Calu3 (cell line): ENCODE measurements around the gene CTNNAL1. TPM values are rescaled to one million over a fixed set of nuclear protein-coding genes. Genes with fewer than 3 reads are reported as not detected.
"Not testable (repeated sequence)": the region's sequence is repeated elsewhere in the genome, so short reads cannot be mapped to it uniquely, and the experiment has no call there.

ENCODE experiments used
- BruUV-seq: library from RNA; stranded (reverse); fragments of 400-500 nt; replicated peaks from 2 replicates; lab custom pipeline; 2021; lab: Mats Ljungman, UMichigan
- CTCF ChIA-PET: fragments of 300-600 bp; sonication (Branson Sonifier 250); formaldehyde crosslinking; loops from one replicate; lab custom pipeline; 2022; ENCODE audit warnings: antibody characterized with exemption; lab: Charles Lee
- DNase-seq: peaks from one replicate; pipeline ENCODE4 v3.0.0; 2022
- H3K27ac Mint-ChIP-seq: one replicate; pipeline ENCODE4 v1.8.0; 2022; ENCODE audit warnings: mixed read lengths; ENCODE audit not compliant: unreplicated experiment
- H3K27me3 Mint-ChIP-seq: one replicate; pipeline ENCODE4 v1.8.0; 2022; ENCODE audit warnings: mixed read lengths; ENCODE audit not compliant: unreplicated experiment
- H3K36me3 Mint-ChIP-seq: one replicate; pipeline ENCODE4 v1.8.0; 2022; ENCODE audit warnings: mild to moderate bottlenecking, moderate library complexity, mixed read lengths; ENCODE audit not compliant: insufficient read depth, unreplicated experiment
- H3K4me1 Mint-ChIP-seq: one replicate; pipeline ENCODE4 v1.8.0; 2022; ENCODE audit warnings: mild to moderate bottlenecking, low read depth, mixed read lengths; ENCODE audit not compliant: unreplicated experiment
- H3K4me3 Mint-ChIP-seq: one replicate; pipeline ENCODE4 v1.8.0; 2022; ENCODE audit warnings: mild to moderate bottlenecking, low read depth, moderate library complexity, mixed read lengths; ENCODE audit not compliant: unreplicated experiment
- H3K9me3 Mint-ChIP-seq: one replicate; pipeline ENCODE4 v1.8.0; 2022; ENCODE audit warnings: low read depth, mixed read lengths; ENCODE audit not compliant: unreplicated experiment
- intact Hi-C: fragments of 100-400 bp; cut with micrococcal nuclease; formaldehyde crosslinking; loops from one replicate; pipeline ENCODE4 v1.10.0; 2022; ENCODE audit not compliant: unreplicated experiment
- total RNA-seq: library from RNA; stranded (reverse); gene quantifications from 2 replicates; pipeline ENCODE4 v1.2.3, GENCODE V29; 2022
- TF ChIP-seq, protein P1 (sequence below): fragments of 200-600 bp; IDR thresholded peaks from one replicate; pipeline ENCODE4 v1.8.0; 2022; ENCODE audit warnings: antibody characterized with exemption; ENCODE audit not compliant: unreplicated experiment

CTNNAL1 gene
- total RNA-seq, 1 experiment from 2014 or later: 20.6 TPM

DNA sequence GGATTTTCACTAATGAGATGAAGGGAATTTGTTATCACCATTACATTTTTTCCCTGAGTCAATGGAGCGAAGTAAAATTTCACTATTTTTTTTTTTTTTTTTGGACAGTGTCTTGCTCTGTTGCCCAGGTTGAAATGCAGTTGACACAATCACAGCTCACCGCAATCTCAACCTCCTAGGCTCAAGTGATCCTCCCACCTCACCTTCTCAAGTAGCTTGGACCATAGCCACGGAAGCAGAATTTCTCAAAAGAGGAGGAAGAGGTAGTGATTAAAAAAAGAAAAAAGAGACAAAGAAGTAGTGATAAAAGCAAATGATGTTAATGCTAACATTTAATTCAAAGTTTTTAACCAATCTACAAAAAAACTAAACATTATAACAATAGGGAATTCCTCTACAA lies 109.1 kb downstream of the CTNNAL1 start:
- intact Hi-C loops: no loop called here
- CTCF ChIA-PET: interaction anchor here (0.7 kb wide), 1 partner anchor 430 kb away, joined by 4 read pairs; no protein-coding TSS in a partner anchor
- Mint-ChIP-seq H3K4me1 (no peaks in the 10 kb centered on the region), H3K4me3 (no peak overlapping the region), H3K36me3 (peaks cover 8% of the 10 kb centered on the region), H3K9me3 (no peaks in the 10 kb centered on the region), H3K27ac (no peak overlapping the region), H3K27me3 (no peaks in the 10 kb centered on the region)
- no TSS peak for BruUV-seq
- DNase-seq: no peak
- TF ChIP-seq, protein P1, sequence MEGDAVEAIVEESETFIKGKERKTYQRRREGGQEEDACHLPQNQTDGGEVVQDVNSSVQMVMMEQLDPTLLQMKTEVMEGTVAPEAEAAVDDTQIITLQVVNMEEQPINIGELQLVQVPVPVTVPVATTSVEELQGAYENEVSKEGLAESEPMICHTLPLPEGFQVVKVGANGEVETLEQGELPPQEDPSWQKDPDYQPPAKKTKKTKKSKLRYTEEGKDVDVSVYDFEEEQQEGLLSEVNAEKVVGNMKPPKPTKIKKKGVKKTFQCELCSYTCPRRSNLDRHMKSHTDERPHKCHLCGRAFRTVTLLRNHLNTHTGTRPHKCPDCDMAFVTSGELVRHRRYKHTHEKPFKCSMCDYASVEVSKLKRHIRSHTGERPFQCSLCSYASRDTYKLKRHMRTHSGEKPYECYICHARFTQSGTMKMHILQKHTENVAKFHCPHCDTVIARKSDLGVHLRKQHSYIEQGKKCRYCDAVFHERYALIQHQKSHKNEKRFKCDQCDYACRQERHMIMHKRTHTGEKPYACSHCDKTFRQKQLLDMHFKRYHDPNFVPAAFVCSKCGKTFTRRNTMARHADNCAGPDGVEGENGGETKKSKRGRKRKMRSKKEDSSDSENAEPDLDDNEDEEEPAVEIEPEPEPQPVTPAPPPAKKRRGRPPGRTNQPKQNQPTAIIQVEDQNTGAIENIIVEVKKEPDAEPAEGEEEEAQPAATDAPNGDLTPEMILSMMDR: no peak

DNA sequence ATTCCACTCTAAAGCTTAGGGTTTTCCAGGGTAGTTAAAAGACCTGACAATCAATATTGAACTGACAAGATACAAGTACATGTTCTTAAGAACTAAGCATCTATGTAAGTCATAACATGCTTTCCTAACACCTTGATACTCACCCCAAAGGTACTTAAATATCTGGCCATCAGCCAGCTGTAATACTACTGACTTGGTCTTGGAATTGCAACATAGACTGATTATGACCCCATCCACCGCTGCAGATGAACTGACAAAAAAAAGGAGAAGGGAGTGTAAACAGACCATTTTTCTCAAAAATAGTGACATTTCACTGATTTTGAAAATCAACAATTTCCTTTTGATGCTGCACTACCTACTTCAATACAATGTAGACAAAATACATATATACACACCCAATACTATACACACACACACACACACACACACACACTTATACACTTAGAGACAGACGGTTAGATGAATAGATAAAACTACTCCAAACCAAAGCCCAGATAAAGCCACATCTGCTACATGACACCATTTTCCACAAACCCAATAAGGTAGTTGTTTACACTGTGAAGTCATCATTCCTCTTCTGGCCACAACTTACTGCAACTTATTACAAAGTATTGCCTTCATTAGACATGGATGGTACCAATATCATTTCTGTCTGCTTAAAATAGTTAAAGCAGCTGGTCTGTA lies 109.7 kb downstream of the CTNNAL1 start:
- Mint-ChIP-seq H3K27me3 (no peaks in the 10 kb centered on the region), H3K9me3 (no peaks in the 10 kb centered on the region), H3K36me3 (peaks cover 8% of the 10 kb centered on the region), H3K4me3 (no peak overlapping the region), H3K4me1 (no peaks in the 10 kb centered on the region), H3K27ac (no peak overlapping the region)
- no peak for DNase-seq
- BruUV-seq: no TSS peak
- CTCF ChIA-PET: no interaction called here
- TF ChIP-seq, protein P1: no peak
- intact Hi-C loops: no loop called here

DNA sequence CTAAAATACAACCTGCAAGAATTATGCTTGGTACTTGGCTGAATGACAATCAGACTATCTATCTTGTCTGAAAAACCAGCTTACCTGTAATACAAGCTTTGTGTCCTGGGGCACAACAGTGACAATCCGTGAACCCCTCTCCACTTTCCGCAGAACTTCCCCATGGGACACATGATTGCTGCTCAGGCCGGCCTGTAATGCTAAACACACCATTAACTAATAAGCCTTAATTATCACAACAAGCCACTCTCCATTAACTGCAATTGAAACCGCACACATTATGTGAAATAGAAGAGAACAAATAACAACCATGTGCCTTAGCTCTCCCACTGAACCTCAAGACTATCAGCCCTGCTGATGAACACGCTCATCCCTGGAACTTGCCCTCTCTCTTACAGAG lies 113.1 kb downstream of the CTNNAL1 start:
- Mint-ChIP-seq H3K9me3 (no peaks in the 10 kb centered on the region), H3K27me3 (no peaks in the 10 kb centered on the region), H3K4me1 (no peaks in the 10 kb centered on the region), H3K4me3 (no peak overlapping the region), H3K27ac (no peak overlapping the region), H3K36me3 (peaks cover 8% of the 10 kb centered on the region)
- TF ChIP-seq, protein P1: no peak
- intact Hi-C loops: no loop called here
- no peak for DNase-seq
- CTCF ChIA-PET: no interaction called here
- no TSS peak for BruUV-seq

DNA sequence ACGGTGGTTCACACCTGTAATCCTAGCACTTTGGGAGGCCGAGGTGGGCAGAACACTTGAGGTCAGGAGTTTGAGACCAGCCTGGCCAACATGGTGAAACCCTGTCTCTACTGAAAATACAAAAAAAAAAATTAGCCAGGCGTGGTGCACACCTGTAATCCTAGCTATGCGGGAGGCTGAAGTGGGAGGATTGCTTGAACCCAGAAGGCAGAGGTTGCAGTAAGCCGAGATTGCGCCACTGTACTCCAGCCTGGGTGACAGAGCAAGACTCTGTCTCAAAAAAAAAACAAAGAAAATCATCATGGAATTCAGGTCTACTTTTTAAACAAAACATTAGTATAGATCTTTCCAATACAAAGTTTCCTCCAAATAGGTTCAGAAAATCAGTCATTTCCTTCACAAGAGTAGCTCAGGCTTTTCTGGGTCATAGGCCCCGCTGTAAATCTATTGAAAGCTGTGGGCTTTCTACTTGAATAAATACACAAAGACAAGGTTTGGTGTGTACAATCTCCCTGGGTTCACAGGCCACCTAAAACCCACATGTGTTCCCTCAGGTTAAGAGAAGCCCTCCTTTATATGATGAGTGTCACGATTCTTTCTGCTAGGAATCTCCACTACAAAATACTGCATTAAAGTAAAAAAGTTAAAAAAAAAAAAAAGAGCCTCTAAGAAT lies 114.1 kb downstream of the CTNNAL1 start:
- H3K27ac Mint-ChIP-seq, H3K9me3 Mint-ChIP-seq, CTCF ChIA-PET, H3K27me3 Mint-ChIP-seq, H3K4me3 Mint-ChIP-seq, intact Hi-C loops, BruUV-seq, DNase-seq, H3K4me1 Mint-ChIP-seq: not testable (repeated sequence)
- peaks cover 12% of the 10 kb centered on the region for H3K36me3 Mint-ChIP-seq
